Right cardiac atrium (tissue), 5 donors: Measurements from ENCODE around the gene OGFOD2. TPM values are rescaled to one million over a fixed set of nuclear protein-coding genes. Genes with fewer than 3 reads are reported as not detected.

Source experiments
- ATAC-seq, 2 donors: fragments of 200-7000 bp; cut with Tn5 transposase; one replicate each; pipeline versions ENCODE4 v1.8.0 to v1.9.1; 2020; ENCODE audit warnings: moderate library complexity in 2 of 2, mild to moderate bottlenecking in 1 of 2
- DNase-seq, 3 donors: peaks; one replicate each; pipeline ENCODE4 v3.0.0-alpha.2; 2020
- H3K27ac ChIP-seq: one replicate; pipeline ENCODE4 v1.5.1; 2013; ENCODE audit warnings: mild to moderate bottlenecking, low read length, control low read depth, moderate library complexity
- H3K27me3 ChIP-seq: one replicate; pipeline ENCODE4 v1.6.1; 2013; ENCODE audit not compliant: control insufficient read depth, insufficient read depth
- H3K4me1 ChIP-seq: one replicate; pipeline ENCODE4 v1.6.1; 2013; ENCODE audit warnings: low read length; ENCODE audit not compliant: control insufficient read depth, insufficient read depth
- H3K4me3 ChIP-seq: one replicate; pipeline ENCODE4 v1.5.1; 2013; ENCODE audit warnings: low read length, control low read depth
- H3K9me3 ChIP-seq: one replicate; pipeline ENCODE4 v1.6.1; 2013; ENCODE audit warnings: low read length; ENCODE audit not compliant: control insufficient read depth
- WGBS: extraction: QIAGEN DNeasy Blood & Tissue Kit; methylation state at CpG from one replicate; pipeline ENCODE4 v1.1.7; 2013; 5-methylcytosine and 5-hydroxymethylcytosine counted together
- intact Hi-C, 4 donors: fragments of 100-400 bp; cut with DNase I; formaldehyde crosslinking; loops; one replicate each; pipeline versions ENCODE4 v1.11.0 to v1.14.0; 2022 to 2023
- microRNA-seq, 2 donors: library from miRNA; unstranded; fragments of <30 nt; microRNA quantifications; one replicate each; pipeline ENCODE4 v1.2.0, GENCODE V29; 2020 to 2021
- polyA plus RNA-seq: library from polyadenylated mRNA; stranded (reverse); fragments of 200-250 nt; gene quantifications from one replicate; pipeline ENCODE4 v1.2.3, GENCODE V29; 2013
- total RNA-seq, 4 donors: library from RNA; stranded (reverse); fragmentation: NEBNext Ultra II Directional; extraction: Animal tissue kit (Norgen Biotek cat#: 25700); gene quantifications; one replicate each; pipeline ENCODE4 v1.2.1, GENCODE V29; 2021
- donor health status: healthy with polysubstance abuse.
- donor health status: DM: no; HTN: yes; CAD: no.
- donor health status: DM: no; HTN: no; CAD: no.
- donor health status: DM: no; HTN: yes; CAD: no; lungs with severe emphysema.
- donor health status: DM: yes; HTN: yes; CAD: no.

The OGFOD2 gene
- total and polyA plus RNA-seq, 5 donors = 9.6 to 17.8 (median 14.6) TPM

- no peak for ATAC-seq
- 88% methylated on average over 9 of the region's 9 CpGs for WGBS
- intact Hi-C loops = no loop called here
- H3K4me3 ChIP-seq = no peak overlapping the region
- no peak overlapping the region for H3K27ac ChIP-seq
- DNase-seq = no peak
- no peaks in the 10 kb centered on the region for H3K9me3 ChIP-seq
- H3K4me1 ChIP-seq = no peaks in the 10 kb centered on the region
- no peaks in the 10 kb centered on the region for H3K27me3 ChIP-seq
Observed at GRCh38 chr12:123026094-123026853, 51.2 kb downstream of the OGFOD2 start.

GRCh38 chr12:123027726-123028445 is 52.8 kb downstream of the OGFOD2 start:
- H3K4me1 ChIP-seq = no peaks in the 10 kb centered on the region
- H3K9me3 ChIP-seq = no peaks in the 10 kb centered on the region
- no peaks in the 10 kb centered on the region for H3K27me3 ChIP-seq
- no peak overlapping the region for H3K4me3 ChIP-seq
- intact Hi-C loops = no loop called here
- DNase-seq = no peak
- ATAC-seq = peak in 1 of 2 donors; percentile 23
- 76% methylated on average over 19 of the region's 19 CpGs for WGBS
- no peak overlapping the region for H3K27ac ChIP-seq

GRCh38 chr12:123028475-123028874 is 53.4 kb downstream of the OGFOD2 start:
- DNase-seq (no peak), ATAC-seq (no peak)
- H3K4me3 ChIP-seq = no peak overlapping the region
- intact Hi-C loops = no loop called here
- no peaks in the 10 kb centered on the region for H3K9me3 ChIP-seq
- WGBS = 78% methylated on average over 7 of the region's 7 CpGs
- no peak overlapping the region for H3K27ac ChIP-seq
- H3K4me1 ChIP-seq = no peaks in the 10 kb centered on the region
- H3K27me3 ChIP-seq = no peaks in the 10 kb centered on the region

DNA sequence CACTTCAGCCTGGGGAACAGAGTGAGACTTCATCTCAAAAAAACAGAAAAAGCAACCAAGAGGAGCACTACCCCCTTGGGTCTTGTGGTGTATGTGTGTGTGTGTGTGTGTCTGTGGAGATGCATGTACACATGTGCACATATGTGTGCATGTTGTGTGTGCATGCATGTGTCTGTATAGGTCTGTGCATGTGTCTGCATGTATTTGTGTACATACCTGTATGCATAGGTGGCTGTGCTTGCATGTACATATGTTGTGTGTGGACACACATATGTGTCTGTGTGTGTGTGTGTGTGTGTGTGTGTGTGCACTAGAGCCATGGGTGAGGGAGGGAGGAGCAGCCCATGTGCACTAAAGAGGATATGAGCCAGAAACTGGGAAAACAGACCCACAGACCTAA is 54.5 kb downstream of the OGFOD2 start:
- Histone ChIP-seq H3K9me3 (no peaks in the 10 kb centered on the region), H3K4me1 (peaks cover 4% of the 10 kb centered on the region), H3K27me3 (no peaks in the 10 kb centered on the region), H3K4me3 (no peak overlapping the region), H3K27ac (no peak overlapping the region)
- intact Hi-C loops = no loop called here
- DNase-seq (no peak), ATAC-seq (no peak)

Small RNAs within 50 kb of the gene (microRNA-seq; reads per million reads assigned to microRNA genes)
- gene MIR4304 = 0 reads per million in 2 donors

Other genes starting within 250 kb of the OGFOD2 start
- under 1 TPM in 3 of 4 donors, not detected in 1; 0.08 to 0.12 (median 0.11) TPM for gene HCAR1, start 244.4 kb upstream of the OGFOD2 start, total RNA-seq
- 0.20 TPM for gene HCAR1, start 244.4 kb upstream of the OGFOD2 start, polyA plus RNA-seq
- 10 to 100 TPM; 25.1 to 26.5 (median 26.0) TPM for gene DENR, start 222.4 kb upstream of the OGFOD2 start, total RNA-seq
- gene DENR, start 222.4 kb upstream of the OGFOD2 start, polyA plus RNA-seq = 16.5 TPM
- gene CCDC62, start 200.7 kb upstream of the OGFOD2 start, total RNA-seq = 1 to 10 TPM in 2 of 4 donors, under 1 TPM in 2; 0.88 to 1.4 (median 1.1) TPM
- gene CCDC62, start 200.7 kb upstream of the OGFOD2 start, polyA plus RNA-seq = 0.07 TPM
- 10 to 100 TPM; 25.0 to 48.7 (median 34.2) TPM for gene HIP1R, start 139.8 kb upstream of the OGFOD2 start, total RNA-seq
- 34.9 TPM for gene HIP1R, start 139.8 kb upstream of the OGFOD2 start, polyA plus RNA-seq
- gene VPS37B, start 79.1 kb upstream of the OGFOD2 start, total RNA-seq = 10 to 100 TPM; 17.9 to 22.2 (median 18.9) TPM
- 21.1 TPM for gene VPS37B, start 79.1 kb upstream of the OGFOD2 start, polyA plus RNA-seq
- 1 to 10 TPM; 6.0 to 7.0 (median 6.7) TPM for gene ABCB9, start 8.8 kb upstream of the OGFOD2 start, total RNA-seq
- 5.2 TPM for gene ABCB9, start 8.8 kb upstream of the OGFOD2 start, polyA plus RNA-seq
- 100 to 1,000 TPM; 158 to 185 (median 168) TPM for gene ARL6IP4, start 5.4 kb downstream of the OGFOD2 start, total RNA-seq
- gene ARL6IP4, start 5.4 kb downstream of the OGFOD2 start, polyA plus RNA-seq = 299 TPM
- gene PITPNM2, start 175.8 kb downstream of the OGFOD2 start, total RNA-seq = 10 to 100 TPM; 19.4 to 26.8 (median 20.9) TPM
- 10.8 TPM for gene PITPNM2, start 175.8 kb downstream of the OGFOD2 start, polyA plus RNA-seq